ENCODE data around the gene AFAP1L2. TPM values are rescaled to one million over a fixed set of nuclear protein-coding genes. Genes with fewer than 3 reads are reported as not detected.

AFAP1L2 gene
- total RNA-seq, 2 experiments from 2014 or later, result 1.4 to 2.0 TPM

DNA sequence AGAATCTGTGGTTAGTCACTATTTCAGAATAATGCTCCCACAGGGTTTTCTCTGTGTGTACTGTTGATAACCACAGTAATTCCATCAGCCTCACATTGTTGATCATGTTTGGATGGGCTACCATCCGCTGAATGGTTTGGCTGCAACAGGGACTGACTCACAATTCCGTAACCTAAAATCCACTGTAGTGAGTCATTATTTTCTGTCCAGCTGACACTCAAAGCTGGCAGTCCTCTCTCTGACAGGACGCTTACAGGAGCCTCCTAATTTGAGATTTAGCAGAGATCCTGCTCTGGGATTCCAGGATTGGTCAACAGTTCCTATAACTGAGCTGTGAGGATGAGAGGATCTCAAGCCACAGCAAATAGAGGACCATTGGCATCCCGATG lies 132.5 kb downstream of the AFAP1L2 start:
- ATAC-seq, result no peak

DNA sequence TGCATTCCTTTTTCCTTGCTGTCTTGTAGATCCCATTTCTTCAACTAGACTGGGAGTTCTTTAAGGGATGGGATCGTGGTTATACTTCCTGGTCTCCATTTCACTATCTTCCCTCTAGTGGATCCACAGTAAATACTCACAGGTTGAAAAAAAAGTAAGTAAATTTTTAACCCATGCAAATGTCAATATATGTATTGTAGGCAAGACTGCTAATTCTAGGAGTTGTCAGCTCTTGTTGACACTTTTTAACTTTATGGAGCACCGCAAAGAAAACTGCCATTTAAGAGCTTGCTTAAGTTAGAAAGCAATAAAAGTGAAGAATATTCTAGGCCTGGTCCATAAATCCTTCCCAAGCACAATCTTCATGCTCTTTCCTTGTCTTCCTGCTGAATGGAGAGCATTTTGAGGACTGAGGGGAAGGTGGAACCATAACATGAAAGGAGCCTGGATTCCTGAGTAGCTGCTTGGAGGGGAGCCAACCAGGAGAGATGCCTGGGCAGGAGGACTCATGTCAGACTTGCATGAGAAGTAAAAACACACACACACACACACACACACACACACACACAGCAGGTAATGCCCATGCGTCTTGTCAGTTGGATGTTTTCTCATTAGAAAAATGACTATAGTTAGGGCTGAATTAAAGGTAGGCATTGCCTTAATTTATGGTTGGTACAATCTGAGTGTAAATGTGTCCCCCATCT lies 133.1 kb downstream of the AFAP1L2 start:
- CTCF ChIA-PET, result interaction anchor here (0.7 kb wide), 1 partner anchor 58 kb away, joined by 3 read pairs; no protein-coding TSS in a partner anchor
- ATAC-seq, result no peak
- Mint-ChIP-seq H3K27me3 (peaks cover 12% of the 10 kb centered on the region), H3K36me3 (ENCODE audit: low read depth) (no peaks in the 10 kb centered on the region), H3K4me3 (no peak overlapping the region), H3K4me1 (no peaks in the 10 kb centered on the region), H3K9me3 (ENCODE audit: low read depth) (no peaks in the 10 kb centered on the region), H3K27ac (no peak overlapping the region)
- POLR2A ChIA-PET, result no interaction called here
- intact Hi-C loops (cut with DNase I, micrococcal nuclease), result no loop called here
- no peak for DNase-seq

More for the DNA sequence above, 132.5 kb downstream of the AFAP1L2 start:
- Mint-ChIP-seq H3K36me3 (ENCODE audit: low read depth) (no peaks in the 10 kb centered on the region), H3K27me3 (peaks cover 12% of the 10 kb centered on the region), H3K9me3 (ENCODE audit: low read depth) (no peaks in the 10 kb centered on the region), H3K4me3 (no peak overlapping the region), H3K27ac (no peak overlapping the region), H3K4me1 (no peaks in the 10 kb centered on the region)
- DNase-seq, result no peak
- POLR2A ChIA-PET, result no interaction called here
- intact Hi-C loops (cut with DNase I, micrococcal nuclease), result no loop called here
- CTCF ChIA-PET, result interaction anchor here (0.7 to 1.4 kb wide), 2 partner anchors 32 to 58 kb away, joined by 3 to 4 read pairs; no protein-coding TSS in a partner anchor

GRCh38 chr10:114266521-114266920 lies 137.8 kb downstream of the AFAP1L2 start:
- CTCF ChIA-PET, result interaction anchor here (0.6 to 1.1 kb wide), 3 partner anchors 107 to 644 kb away, joined by 3 to 6 read pairs (median 3); no protein-coding TSS in a partner anchor
- H3K36me3 Mint-ChIP-seq (ENCODE audit: low read depth), result no peaks in the 10 kb centered on the region
- intact Hi-C loops (cut with DNase I, micrococcal nuclease), result no loop called here
- POLR2A ChIA-PET, result no interaction called here
- H3K4me3 Mint-ChIP-seq, result no peak overlapping the region
- DNase-seq (no peak), ATAC-seq (no peak)
- no peaks in the 10 kb centered on the region for H3K27me3 Mint-ChIP-seq
- H3K9me3 Mint-ChIP-seq (ENCODE audit: low read depth), result no peaks in the 10 kb centered on the region
- H3K27ac Mint-ChIP-seq, result no peak overlapping the region
- H3K4me1 Mint-ChIP-seq, result no peaks in the 10 kb centered on the region

DNA sequence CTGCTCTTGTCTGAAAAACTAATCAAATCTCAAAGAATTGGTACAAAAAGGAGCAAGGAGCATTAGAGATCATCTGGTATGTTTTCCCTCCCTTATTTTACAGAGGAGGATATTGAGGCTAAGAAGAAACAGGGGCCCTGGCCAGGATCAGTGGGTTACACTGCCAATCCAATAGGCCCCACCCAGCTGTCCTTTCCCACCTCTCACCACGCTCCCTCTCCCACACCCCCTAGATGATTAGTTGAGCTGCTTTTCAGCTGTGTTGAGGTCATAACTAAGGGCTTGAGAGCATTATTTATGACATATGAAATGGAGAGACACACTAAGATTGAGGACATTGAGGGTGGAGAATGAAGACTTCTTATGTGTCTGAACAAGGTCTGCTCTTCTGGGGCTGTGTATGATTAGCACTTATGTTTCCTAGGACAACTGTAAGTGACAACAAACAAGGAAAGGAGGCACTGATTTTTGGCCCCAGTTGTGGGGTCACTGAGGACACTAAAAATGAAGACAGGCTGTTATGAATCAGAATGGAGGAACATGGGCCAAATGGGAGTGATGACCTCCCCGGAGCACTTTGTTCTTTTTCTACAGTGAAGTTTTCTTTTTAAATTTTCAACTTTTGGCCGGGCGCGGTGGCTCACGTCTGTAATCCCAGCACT lies 138.8 kb downstream of the AFAP1L2 start:
- CTCF ChIA-PET, result interaction anchor here (0.6 kb wide), 1 partner anchor 643 kb away, joined by 6 read pairs; no protein-coding TSS in a partner anchor
- Mint-ChIP-seq H3K27ac (no peak overlapping the region), H3K27me3 (no peaks in the 10 kb centered on the region), H3K36me3 (ENCODE audit: low read depth) (no peaks in the 10 kb centered on the region), H3K4me3 (no peak overlapping the region), H3K9me3 (ENCODE audit: low read depth) (no peaks in the 10 kb centered on the region), H3K4me1 (no peaks in the 10 kb centered on the region)
- DNase-seq (no peak), ATAC-seq (no peak)
- intact Hi-C loops (cut with DNase I, micrococcal nuclease), result no loop called here
- POLR2A ChIA-PET, result interaction anchor here (0.5 kb wide), 1 partner anchor 298 kb away, joined by 3 read pairs; no protein-coding TSS in a partner anchor

GRCh38 chr10:114262496-114262895 lies 141.8 kb downstream of the AFAP1L2 start:
- DNase-seq (no peak), ATAC-seq (no peak)
- ChIA-PET CTCF (no interaction called here), POLR2A (no interaction called here)
- H3K4me1 Mint-ChIP-seq, result peaks cover 6% of the 10 kb centered on the region
- no peaks in the 10 kb centered on the region for H3K27me3 Mint-ChIP-seq
- intact Hi-C loops (cut with DNase I, micrococcal nuclease), result no loop called here
- no peaks in the 10 kb centered on the region for H3K9me3 Mint-ChIP-seq (ENCODE audit: low read depth)
- H3K36me3 Mint-ChIP-seq (ENCODE audit: low read depth), result no peaks in the 10 kb centered on the region
- H3K27ac Mint-ChIP-seq, result no peak overlapping the region
- no peak overlapping the region for H3K4me3 Mint-ChIP-seq

DNA sequence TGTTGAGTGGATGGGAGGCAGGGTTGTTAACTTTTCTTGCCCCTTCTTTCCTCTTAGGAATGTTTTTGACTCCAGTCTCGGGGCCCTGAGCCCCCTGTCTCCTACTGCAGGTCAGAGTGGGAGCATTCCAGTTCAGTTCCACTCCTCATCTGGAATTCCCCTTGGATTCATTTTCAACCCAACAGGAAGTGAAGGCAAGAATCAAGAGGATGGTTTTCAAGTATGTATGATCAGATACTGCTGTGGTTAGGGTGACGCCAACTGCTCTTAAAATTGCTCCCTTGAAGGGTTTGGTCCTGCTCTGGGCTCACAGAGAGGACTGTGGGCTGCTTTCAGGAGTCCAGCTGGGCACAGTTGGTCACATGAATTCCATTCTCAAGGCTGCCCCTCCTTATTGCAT lies 143.2 kb downstream of the AFAP1L2 start:
- no peak overlapping the region for H3K4me3 Mint-ChIP-seq
- H3K4me1 Mint-ChIP-seq, result peaks cover 6% of the 10 kb centered on the region
- no peaks in the 10 kb centered on the region for H3K9me3 Mint-ChIP-seq (ENCODE audit: low read depth)
- H3K27ac Mint-ChIP-seq, result no peak overlapping the region
- ChIA-PET CTCF (interaction anchor here (0.5 kb wide), 1 partner anchor 61 kb away, joined by 3 read pairs; no protein-coding TSS in a partner anchor), POLR2A (interaction anchor here (0.6 kb wide), 1 partner anchor 12 kb away, joined by 3 read pairs; no protein-coding TSS in a partner anchor)
- ATAC-seq (no peak), DNase-seq (no peak)
- H3K36me3 Mint-ChIP-seq (ENCODE audit: low read depth), result no peaks in the 10 kb centered on the region
- H3K27me3 Mint-ChIP-seq, result no peaks in the 10 kb centered on the region
- intact Hi-C loops (cut with DNase I, micrococcal nuclease), result no loop called here

DNA sequence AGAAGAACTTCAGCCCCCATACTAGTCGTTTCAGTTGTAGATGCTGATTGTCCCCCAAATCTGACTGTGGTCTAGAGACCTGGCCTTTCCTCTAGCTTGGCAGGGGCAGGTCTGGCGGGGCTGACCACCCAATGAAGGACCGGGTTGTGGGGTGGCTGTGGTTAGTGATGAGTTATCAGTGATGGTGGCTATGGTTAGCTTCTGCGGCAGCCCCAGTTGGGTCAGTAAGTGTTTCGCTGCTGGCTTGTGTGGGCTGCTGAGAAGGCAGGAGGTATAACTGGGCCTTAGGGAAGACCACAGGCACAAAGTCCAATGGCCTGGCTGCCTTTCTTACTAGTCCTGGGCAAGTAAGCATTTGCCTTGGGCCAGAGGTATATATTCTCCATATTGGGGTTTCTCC lies 143.9 kb downstream of the AFAP1L2 start:
- Mint-ChIP-seq H3K36me3 (ENCODE audit: low read depth) (no peaks in the 10 kb centered on the region), H3K4me1 (peaks cover 6% of the 10 kb centered on the region), H3K27ac (no peak overlapping the region), H3K9me3 (ENCODE audit: low read depth) (no peaks in the 10 kb centered on the region), H3K4me3 (no peak overlapping the region), H3K27me3 (no peaks in the 10 kb centered on the region)
- POLR2A ChIA-PET, result no interaction called here
- no peak for DNase-seq
- no peak for ATAC-seq
- intact Hi-C loops (cut with DNase I, micrococcal nuclease), result no loop called here
- CTCF ChIA-PET, result interaction anchor here (0.7 kb wide), 2 partner anchors 17 to 632 kb away, joined by 3 to 4 read pairs; no protein-coding TSS in a partner anchor

DNA sequence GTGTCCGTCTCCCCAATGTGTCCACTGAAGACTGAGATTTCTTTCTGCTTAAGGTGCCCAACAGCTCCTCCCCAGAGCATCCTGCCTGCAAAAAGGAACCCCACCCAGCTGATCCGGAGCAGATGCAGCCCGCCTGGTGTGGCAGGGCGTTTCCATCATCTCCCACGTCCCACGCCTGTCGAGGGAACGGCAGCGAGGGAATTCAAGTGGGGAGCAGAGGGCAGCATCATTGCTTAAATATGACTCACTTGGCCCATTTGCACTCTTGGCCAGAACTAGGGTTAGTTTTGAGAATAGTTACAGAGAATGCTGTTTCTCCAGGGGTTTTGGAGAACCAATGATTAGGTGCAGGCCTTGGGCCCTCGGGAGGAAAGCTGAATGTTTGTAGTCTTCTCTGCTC lies 144.5 kb downstream of the AFAP1L2 start:
- no peaks in the 10 kb centered on the region for H3K36me3 Mint-ChIP-seq (ENCODE audit: low read depth)
- H3K4me1 Mint-ChIP-seq, result peaks cover 6% of the 10 kb centered on the region
- no peaks in the 10 kb centered on the region for H3K9me3 Mint-ChIP-seq (ENCODE audit: low read depth)
- H3K27ac Mint-ChIP-seq, result no peak overlapping the region
- no peak for DNase-seq
- H3K4me3 Mint-ChIP-seq, result no peak overlapping the region
- POLR2A ChIA-PET, result no interaction called here
- H3K27me3 Mint-ChIP-seq, result no peaks in the 10 kb centered on the region
- ATAC-seq, result no peak
- intact Hi-C loops (cut with DNase I, micrococcal nuclease), result no loop called here
- CTCF ChIA-PET, result interaction anchor here (0.7 kb wide), 2 partner anchors 18 to 632 kb away, joined by 3 to 4 read pairs; no protein-coding TSS in a partner anchor

GRCh38 chr10:114258274-114258840 lies 145.9 kb downstream of the AFAP1L2 start:
- ChIA-PET POLR2A (interaction anchor here (0.7 kb wide), 1 partner anchor 1641 kb away, joined by 4 read pairs; no protein-coding TSS in a partner anchor), CTCF (interaction anchor here (0.7 kb wide), 1 partner anchor 36 kb away, joined by 3 read pairs; no protein-coding TSS in a partner anchor)
- no peak overlapping the region for H3K4me3 Mint-ChIP-seq
- no peaks in the 10 kb centered on the region for H3K9me3 Mint-ChIP-seq (ENCODE audit: low read depth)
- H3K4me1 Mint-ChIP-seq, result peaks cover 6% of the 10 kb centered on the region
- intact Hi-C loops (cut with DNase I, micrococcal nuclease), result no loop called here
- no peaks in the 10 kb centered on the region for H3K36me3 Mint-ChIP-seq (ENCODE audit: low read depth)
- ATAC-seq (no peak), DNase-seq (no peak)
- H3K27ac Mint-ChIP-seq, result no peak overlapping the region
- no peaks in the 10 kb centered on the region for H3K27me3 Mint-ChIP-seq

GRCh38 chr10:114257498-114257897 lies 146.8 kb downstream of the AFAP1L2 start:
- no peaks in the 10 kb centered on the region for H3K36me3 Mint-ChIP-seq (ENCODE audit: low read depth)
- H3K27ac Mint-ChIP-seq, result no peak overlapping the region
- H3K9me3 Mint-ChIP-seq (ENCODE audit: low read depth), result no peaks in the 10 kb centered on the region
- H3K4me3 Mint-ChIP-seq, result no peak overlapping the region
- intact Hi-C loops (cut with DNase I, micrococcal nuclease), result no loop called here
- ChIA-PET POLR2A (no interaction called here), CTCF (no interaction called here)
- peaks cover 6% of the 10 kb centered on the region for H3K4me1 Mint-ChIP-seq
- DNase-seq (no peak), ATAC-seq (no peak)
- no peaks in the 10 kb centered on the region for H3K27me3 Mint-ChIP-seq

DNA sequence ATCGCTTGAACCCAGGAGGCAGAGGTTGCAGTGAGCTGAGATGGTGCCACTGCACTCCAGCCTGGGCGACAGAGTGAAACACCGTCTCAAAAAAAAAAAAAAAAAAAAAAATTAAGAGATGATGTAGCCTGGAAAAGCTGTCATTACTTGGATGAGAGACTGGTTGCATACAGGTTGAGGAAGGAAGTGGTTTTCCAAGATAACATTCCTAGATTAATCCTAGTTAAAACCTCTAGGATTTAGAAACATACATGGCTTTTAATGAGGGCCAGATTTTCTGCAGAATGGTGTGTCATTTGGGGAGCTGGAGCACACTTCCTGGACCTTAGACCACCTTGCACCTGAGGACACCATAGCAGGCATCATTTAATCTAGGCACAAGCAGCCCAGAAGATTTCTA lies 147.5 kb downstream of the AFAP1L2 start:
- ChIA-PET POLR2A (no interaction called here), CTCF (no interaction called here)
- intact Hi-C loops (cut with DNase I, micrococcal nuclease), result no loop called here
- Mint-ChIP-seq H3K27me3 (no peaks in the 10 kb centered on the region), H3K4me1 (peaks cover 6% of the 10 kb centered on the region), H3K9me3 (ENCODE audit: low read depth) (no peaks in the 10 kb centered on the region), H3K36me3 (ENCODE audit: low read depth) (no peaks in the 10 kb centered on the region), H3K4me3 (no peak overlapping the region), H3K27ac (no peak overlapping the region)
- ATAC-seq, result no peak
- DNase-seq, result no peak
